ENCODE data around the gene THEMIS.
"Not testable (repeated sequence)": the region's sequence is repeated elsewhere in the genome, so short reads cannot be mapped to it uniquely, and the experiment has no call there.

The THEMIS gene, protein sequence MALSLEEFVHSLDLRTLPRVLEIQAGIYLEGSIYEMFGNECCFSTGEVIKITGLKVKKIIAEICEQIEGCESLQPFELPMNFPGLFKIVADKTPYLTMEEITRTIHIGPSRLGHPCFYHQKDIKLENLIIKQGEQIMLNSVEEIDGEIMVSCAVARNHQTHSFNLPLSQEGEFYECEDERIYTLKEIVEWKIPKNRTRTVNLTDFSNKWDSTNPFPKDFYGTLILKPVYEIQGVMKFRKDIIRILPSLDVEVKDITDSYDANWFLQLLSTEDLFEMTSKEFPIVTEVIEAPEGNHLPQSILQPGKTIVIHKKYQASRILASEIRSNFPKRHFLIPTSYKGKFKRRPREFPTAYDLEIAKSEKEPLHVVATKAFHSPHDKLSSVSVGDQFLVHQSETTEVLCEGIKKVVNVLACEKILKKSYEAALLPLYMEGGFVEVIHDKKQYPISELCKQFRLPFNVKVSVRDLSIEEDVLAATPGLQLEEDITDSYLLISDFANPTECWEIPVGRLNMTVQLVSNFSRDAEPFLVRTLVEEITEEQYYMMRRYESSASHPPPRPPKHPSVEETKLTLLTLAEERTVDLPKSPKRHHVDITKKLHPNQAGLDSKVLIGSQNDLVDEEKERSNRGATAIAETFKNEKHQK

DNA sequence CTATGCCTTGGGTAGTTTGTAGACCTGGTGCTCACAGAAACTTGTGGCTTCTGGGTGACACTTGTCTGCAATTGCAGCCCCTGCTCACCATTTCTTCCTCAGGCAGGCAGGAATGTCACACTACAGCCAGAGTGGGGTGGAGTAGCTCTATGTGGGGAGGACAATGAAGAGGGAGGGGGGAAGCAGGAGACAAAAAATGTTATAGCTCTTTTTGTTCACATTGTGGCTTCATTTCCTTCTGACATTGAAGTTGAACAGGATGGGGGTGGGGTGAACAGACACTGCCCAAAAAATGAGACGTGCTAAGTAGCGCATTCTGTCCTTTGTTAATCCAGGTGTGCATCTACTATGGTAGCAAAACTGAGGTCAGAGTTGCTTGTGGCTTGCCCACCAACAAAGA is at the start of gene THEMIS:
THEMIS (minus strand) TSS at position 124 of the 400 bp plus-strand sequence. CDS start 126 bp downstream, outside the sequence.
- peak within 1 kb of the TSS in 4 of 7 experiments; percentile 4 to 17 (median 6) for H3K4me3 ChIP-seq

DNA sequence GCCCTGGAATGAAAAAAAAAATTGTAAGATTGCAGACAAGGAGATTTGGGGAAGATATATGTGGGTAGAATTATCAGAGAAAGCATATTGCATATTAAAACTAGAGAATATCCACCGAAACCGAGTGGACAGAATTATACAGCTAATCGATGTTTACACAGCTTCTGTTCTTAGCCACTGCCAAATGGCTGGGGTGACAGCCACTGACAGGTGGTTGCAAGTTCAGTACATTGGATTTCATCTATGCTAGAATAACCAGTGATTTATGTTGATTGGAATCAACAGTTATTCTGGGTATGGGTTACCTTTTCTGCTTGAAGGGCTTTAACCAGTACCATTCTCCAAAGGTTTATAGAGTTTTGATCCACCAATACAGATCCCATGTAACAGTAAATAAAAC is 48.4 kb upstream of the THEMIS start:
- Histone ChIP-seq H3K27ac (no peak overlapping the region), H3K4me3 (no peak overlapping the region)

More for the DNA sequence above, at the start of gene THEMIS:
- peak within 1 kb of the TSS in 6 of 21 experiments; percentile 18 to 88 (median 62) for H3K27ac ChIP-seq

DNA sequence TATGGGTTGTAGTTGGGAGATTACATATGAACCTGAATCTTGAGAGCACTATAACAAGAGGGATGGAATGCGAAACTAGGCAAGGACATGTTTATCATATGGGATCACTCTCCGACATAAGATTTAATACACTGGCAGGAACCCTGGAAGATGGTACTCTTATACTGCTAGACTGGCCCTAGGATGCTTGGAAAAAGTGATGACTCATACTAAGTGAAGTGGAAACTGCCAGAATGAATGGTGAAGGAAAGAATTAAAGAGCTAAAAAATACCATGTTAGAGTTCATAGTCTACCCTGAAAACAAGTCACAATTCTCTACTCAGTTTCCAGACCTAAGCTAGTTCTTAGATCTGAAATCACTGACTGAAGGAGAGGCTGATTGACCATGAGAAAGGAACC is 45.5 kb upstream of the THEMIS start:
- H3K4me3 ChIP-seq = no peak overlapping the region

DNA sequence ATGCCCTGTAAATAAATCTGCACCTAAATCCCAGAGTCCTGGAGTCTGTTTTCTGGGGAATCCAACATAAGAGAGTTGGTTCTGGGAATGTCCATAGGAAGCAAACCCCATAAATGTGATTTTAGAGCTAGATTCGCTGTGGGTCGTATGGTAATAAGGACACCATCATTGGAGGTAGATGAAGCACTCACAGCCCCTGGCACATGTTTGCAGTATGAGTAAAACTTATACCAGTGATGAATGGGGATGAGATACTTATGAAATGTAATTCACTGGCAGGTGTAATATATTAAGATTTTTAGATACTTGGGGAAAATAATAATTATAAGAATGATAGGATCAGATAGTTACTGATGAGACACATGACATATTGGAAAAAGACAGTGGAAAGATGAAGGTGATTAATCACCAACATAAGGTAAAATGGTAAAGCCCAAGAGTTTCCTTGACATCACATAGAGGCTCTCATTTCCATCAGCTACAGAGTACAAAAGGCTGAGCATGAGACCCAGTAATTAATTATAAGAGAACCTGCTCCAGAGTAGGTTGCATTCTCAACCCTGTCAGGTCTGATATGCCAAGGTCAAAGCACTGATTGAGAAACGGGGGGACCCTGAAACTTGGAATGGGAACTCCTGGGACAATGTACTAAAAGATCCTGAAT is 44.7 kb upstream of the THEMIS start:
- Histone ChIP-seq H3K4me3 (no peak overlapping the region), H3K27ac (no peak overlapping the region)

More for the DNA sequence above, 45.5 kb upstream of the THEMIS start:
- no peak overlapping the region for H3K27ac ChIP-seq

DNA sequence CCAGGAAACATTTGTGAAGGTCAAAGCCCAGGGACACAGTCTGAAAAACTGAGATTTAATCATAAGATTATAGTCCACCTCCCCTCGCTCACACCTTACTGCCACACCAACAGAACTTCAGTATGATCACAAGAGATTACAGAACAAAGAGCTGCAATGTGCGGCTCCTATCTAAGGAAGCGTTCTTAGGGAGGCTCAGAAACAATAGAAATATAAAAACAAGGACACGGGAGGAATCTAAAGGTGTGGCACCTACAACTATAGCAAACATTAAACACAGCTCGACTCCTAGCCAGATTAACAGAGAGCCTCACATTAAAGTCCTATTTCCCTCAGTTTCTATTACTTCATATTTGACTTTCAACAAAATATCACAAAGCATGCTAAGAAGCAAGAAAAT is 40.4 kb upstream of the THEMIS start:
- Histone ChIP-seq H3K4me3 (no peak overlapping the region), H3K27ac (no peak overlapping the region)

DNA sequence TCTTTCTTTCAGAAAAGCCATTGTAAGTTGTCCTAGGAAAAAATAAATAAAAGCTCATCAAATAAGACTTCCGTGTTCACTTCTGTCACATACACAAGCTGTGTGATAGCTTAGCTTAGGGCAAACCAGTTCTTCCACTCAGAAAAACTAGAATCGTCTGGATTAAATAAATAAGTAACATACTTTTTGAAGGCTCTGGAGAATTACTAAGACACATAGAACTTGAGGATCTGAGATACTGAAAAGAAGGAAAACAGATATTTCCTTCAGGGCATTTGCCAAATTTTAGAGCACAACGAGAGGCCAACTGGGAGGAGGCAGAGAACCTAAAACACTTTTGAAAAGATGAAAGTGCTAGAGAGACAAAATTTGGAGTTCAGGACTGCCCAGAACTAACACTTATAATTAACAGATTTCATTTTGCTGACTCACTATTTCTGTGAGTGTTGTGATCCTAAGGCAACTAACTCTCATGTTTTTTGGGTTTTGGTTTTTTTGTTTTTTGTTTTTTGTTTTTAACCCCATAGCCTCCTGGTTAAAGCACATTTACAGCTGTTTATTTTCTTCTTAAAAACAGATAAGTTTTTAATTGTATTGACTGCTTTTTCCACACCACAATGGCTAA is 38.7 kb upstream of the THEMIS start:
- no peak overlapping the region for H3K4me3 ChIP-seq
- H3K27ac ChIP-seq = peak overlapping the region in 5 of 21 experiments; percentile 15 to 52 (median 31)

DNA sequence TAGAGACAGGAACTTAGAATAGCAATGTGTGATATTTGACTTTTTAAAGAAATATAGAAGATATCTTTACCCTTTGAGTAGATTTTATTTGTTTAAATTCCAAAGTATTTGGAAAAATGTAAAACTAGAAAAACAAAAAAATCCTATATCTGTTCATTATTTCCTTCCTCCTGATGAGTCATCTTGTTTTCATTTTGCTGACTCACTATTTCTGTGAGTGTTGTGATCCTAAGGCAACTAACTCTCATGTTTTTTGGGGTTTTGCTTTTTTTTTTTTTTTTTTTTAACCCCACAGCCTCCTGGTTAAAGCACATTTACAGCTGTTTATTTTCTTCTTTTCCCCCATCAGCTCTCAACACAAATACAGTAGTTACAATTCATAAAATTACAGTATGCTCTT is 37.8 kb upstream of the THEMIS start:
- H3K27ac ChIP-seq = peak overlapping the region in 2 of 21 experiments; percentile 33 to 52
- H3K4me3 ChIP-seq = no peak overlapping the region

DNA sequence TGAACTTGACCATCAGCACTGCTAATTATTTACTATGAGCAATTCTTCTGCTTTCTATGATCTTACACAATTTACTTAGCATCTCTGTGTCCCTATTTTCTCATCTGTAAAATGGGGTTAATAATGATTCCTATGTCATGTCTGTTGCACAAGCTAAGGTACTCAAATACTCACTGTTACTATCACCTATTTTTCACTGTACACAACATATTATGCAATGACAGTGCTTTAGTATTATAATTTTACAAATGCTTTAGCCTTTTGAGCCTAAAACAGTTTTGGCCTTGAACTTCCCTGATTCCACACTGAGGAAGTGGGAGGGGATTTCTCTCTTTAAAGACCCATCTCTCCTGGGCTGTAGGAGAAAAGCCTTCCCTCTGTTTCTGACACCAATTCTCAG is 36.9 kb upstream of the THEMIS start:
- H3K27ac ChIP-seq = no peak overlapping the region
- no peak overlapping the region for H3K4me3 ChIP-seq

DNA sequence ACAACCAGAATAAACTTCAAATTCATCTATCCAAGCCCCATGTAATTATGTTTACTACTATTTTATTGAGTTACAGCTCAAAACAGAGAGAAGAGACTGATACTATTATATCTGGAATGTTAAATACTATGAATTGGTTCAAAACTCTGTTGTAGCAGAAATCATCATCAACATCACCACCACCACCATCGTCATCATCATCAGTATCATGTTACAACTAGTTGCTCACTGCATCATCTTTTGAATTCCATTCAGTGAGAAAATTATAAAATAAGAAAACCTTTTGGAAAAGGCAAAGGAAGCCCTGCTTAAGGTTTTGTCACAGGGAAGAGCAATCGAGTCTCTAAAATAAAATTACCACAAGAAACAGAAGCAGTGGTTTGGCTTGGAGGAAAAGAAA is 36.2 kb upstream of the THEMIS start:
- no peak overlapping the region for H3K4me3 ChIP-seq
- H3K27ac ChIP-seq = no peak overlapping the region

DNA sequence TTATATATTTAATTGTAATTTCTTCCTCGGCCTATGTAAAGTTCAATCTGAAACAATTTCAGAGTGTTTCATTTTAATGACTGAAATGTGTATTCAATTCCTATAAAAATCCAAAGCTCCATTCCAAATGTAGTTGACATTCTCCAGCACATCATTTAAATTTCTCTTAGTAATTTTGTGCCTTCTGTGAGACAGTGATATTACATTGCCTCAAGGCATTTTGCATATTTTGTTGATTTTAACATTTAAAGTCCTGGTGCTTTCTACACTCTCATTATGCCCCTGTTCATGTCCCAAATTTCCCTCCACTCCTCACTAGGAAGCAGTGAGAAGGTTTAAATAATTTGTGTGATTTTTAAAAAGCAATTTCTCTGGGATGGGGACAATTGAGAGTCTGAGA is 34.1 kb upstream of the THEMIS start:
- Histone ChIP-seq H3K4me3 (no peak overlapping the region), H3K27ac (peak overlapping the region in 5 of 21 experiments; percentile 43 to 87 (median 60))

DNA sequence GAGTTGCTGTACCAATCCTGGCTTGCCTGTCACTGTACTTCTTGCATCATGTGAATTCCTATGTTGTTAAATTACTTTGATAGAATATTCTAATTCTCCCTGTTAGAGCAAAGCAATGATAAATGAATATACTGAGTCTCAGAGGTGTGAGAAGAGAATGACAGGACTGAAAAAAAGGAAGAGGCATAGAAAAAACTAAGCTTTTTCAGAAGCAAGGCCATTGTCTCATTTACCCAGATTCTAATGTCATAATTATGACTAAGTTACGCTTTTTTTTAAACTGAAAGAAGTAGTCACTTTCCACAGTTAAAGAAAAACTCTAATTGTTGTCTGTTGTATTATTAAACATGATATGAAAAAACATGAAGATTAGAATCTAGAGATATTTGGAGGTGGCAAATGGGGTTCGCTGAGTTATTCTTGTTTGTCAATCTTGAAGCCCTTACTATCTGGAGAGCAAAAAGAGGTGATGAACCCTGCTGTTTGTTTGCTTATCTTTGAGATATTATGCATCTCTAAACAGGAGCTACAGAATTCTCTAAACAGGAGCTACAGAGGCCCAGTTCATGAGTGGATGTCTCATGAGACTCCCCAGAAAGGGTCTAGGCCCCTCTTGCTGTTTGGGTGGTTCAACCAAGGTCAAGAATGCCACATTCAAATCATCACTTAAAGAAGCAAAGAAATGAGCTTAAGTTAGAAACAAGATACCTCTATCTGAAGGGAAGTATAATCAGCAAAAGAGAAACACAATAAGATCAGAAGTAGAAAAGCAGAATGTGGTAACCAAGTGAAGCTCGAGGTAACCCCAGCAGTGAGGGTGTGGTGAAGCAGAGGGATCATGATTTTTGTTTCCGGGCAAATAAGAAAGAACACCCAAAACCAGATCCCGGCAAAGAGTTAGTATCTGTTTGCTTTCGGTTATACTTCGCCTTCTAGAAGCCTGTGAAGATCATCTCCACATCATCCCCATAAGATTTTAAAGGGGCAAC is 33.3 kb upstream of the THEMIS start:
- Histone ChIP-seq H3K4me3 (no peak overlapping the region), H3K27ac (peak overlapping the region in 5 of 21 experiments; percentile 43 to 87 (median 65))

DNA sequence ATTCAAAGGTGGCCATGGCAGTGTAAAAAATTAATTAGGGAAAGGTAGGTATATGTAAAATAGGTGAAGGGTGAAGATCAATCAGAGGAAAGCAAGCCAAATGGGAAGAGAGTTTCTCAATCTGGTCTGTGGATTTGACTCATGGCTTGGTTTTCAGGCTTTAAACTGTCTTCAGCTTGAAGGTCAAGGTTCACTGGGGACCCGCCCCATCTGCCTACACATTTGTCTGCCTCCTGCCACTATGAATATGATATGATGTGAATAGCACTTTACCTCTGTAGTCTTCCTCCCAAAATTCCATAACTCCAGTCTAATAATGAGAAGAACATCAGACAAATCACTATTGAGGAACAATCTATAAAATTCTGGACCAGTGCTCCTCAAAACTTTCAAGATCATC is 32.3 kb upstream of the THEMIS start:
- no peak overlapping the region for H3K4me3 ChIP-seq
- H3K27ac ChIP-seq = peak overlapping the region in 1 of 21 experiments; percentile 87

DNA sequence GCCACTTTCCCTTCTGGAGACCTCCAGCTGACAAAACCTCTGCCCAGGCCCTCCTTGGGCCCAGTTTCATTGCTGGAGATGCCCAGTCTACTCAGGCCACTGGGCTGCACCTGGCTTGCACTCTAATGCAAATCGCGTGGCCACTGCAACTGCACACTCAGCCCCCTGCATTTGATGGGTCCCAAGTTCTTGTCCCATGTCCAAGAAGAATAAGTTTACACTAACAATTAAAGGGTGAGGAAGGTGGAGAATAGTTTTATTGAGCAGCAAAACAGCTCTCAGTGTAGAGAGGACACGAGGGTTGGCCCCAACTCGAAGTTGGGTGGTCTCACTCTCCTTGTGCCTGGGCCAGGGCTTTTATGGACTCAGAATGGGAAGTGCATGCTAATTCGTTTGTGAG is 31.9 kb upstream of the THEMIS start:
- Histone ChIP-seq H3K27ac (peak overlapping the region in 1 of 21 experiments; percentile 87), H3K4me3 (no peak overlapping the region)

DNA sequence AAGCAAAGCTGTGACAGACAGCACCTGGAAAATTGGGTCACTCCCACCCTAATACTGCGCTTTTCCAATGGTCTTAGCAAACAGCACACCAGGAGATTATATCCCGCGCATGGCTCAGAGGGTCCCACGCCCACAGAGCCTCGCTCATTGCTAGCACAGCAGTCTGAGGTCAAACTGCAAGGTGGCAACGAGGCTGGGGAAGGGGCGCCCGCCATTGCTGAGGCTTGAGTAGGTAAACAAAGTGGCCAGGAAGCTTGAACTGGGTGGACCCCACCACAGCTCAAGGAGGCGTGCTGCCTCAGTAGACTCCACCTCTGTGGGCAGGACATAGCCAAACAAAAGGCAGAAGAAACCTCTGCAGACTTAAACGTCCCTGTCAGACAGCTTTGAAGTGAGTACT is 25.6 kb upstream of the THEMIS start:
- not testable (repeated sequence) for H3K4me3 ChIP-seq, H3K27ac ChIP-seq

DNA sequence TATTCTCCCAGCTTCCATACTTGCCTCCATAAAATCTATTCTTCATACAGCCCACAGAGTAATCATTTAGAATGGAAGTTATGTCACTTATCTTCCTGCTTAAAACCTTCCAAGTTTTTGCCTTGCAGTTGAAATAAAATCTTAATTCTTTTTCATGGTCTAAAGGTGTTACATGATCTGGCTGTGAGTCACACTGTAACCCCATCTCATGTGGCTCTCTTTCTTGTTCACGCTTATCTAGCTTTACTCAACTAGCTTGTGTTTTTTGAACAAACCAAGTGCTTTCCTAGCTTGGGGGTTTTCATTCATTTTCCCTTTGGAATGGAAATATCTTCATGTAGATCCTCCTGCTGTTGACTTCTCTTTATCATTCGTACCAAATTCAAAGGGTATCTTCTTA is 23.6 kb upstream of the THEMIS start:
- H3K4me3 ChIP-seq = no peak overlapping the region
- no peak overlapping the region for H3K27ac ChIP-seq

DNA sequence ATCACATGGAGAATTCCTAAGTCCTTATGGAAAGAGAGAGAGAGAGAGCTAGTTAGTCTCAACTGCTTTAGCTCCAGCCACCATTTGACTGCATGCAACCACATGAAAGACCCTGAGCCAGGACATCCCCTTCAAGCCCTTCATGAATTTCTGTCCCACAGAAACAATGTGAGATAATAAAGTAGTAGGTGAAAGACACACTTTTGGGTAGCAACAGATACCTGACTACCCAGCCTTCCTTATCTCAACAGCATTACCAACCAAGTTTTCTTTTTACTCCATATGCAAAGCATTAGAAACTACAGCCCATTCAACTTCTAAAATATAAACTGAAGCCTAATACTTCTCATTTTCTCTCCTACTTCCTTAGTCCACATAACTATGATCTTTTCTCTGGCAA is 23.2 kb upstream of the THEMIS start:
- Histone ChIP-seq H3K27ac (no peak overlapping the region), H3K4me3 (no peak overlapping the region)

DNA sequence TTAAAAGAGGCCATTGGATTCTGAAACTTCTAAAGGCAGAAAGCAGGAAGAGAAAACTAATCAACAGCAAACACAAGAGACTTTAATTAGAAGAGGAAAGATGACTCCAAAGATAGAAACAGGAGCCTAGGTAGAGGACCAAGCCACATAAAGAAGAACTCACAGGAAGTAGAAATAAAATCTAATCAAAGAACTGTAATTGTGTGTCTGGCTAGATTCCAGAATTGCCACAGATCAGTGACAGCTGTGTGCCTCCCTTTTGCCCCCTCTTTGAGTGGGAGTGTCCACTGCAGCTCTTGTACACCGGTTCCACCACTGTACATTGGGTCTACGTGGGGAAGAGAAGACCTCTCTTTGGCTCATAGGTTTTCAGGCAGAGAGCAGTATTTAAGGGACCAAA is 22.3 kb upstream of the THEMIS start:
- Histone ChIP-seq H3K27ac (no peak overlapping the region), H3K4me3 (no peak overlapping the region)

DNA sequence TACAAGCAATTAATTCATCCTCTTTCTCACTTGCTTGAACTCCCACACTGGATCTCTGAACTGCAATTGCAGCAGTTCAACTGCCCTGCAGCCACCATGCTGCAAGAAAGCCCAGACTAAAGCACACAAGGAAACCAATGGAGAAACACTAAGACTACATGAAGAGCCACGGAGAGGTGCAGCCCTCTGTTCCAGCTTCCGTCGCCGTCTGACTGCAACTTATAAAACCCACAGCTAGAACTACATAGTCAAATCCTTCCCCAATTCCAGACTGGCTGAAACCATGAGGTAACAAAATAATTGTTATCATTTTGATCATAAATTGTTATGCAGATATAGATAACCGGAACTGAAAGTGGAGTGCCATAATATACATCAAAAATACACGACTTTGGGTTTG is 21.1 kb upstream of the THEMIS start:
- Histone ChIP-seq H3K27ac (no peak overlapping the region), H3K4me3 (no peak overlapping the region)

DNA sequence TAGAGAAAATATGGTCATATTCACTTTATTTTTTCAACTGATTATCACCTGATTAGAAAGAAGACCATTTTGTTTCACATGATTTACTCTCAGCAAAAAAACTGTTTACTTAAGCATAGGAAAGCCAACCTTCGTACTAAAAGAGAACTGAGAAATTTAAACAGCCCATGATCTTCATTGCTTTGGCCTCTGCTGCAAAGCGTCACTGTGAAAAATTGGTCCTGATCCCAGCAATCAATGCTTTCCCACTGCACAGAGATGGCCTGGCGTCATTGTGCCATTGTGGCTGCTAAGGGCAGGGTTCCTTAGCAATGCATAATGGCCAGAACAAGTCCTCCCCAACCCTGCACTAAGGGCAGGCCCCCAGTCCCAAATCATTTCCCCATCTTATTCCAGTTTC is 19.9 kb upstream of the THEMIS start:
- no peak overlapping the region for H3K27ac ChIP-seq
- no peak overlapping the region for H3K4me3 ChIP-seq

Measured in skin epidermis (tissue), 12 donors.